KOPT-K1 (cell line): ENCODE data around the gene SEH1L.
A peak's percentile ranks its signal among the peaks of the same experiment; 100 is the strongest.
"Not testable (repeated sequence)": the region's sequence is repeated elsewhere in the genome, so short reads cannot be mapped to it uniquely, and the experiment has no call there.

Source experiments
- H3K27ac ChIP-seq: fragments of 200-600 bp; sonication (generic); 2 replicates; pipeline ENCODE4 v1.5.1; 2016; ENCODE audit warnings: antibody characterized with exemption, mild to moderate bottlenecking, low read depth, low read length; ENCODE audit not compliant: poor library complexity, severe bottlenecking
- H3K36me3 ChIP-seq: fragments of 200-600 bp; sonication (generic); 2 replicates; pipeline ENCODE4 v1.5.1; 2017; ENCODE audit warnings: antibody characterized with exemption, mild to moderate bottlenecking, low read length, moderate library complexity; ENCODE audit not compliant: insufficient read depth
- H3K9me3 ChIP-seq: fragments of 200-600 bp; sonication (generic); 2 replicates; pipeline ENCODE4 v1.5.1; 2017; ENCODE audit warnings: antibody characterized with exemption, low read length, mild to moderate bottlenecking; ENCODE audit not compliant: insufficient read depth, poor library complexity, severe bottlenecking

SEH1L gene

DNA sequence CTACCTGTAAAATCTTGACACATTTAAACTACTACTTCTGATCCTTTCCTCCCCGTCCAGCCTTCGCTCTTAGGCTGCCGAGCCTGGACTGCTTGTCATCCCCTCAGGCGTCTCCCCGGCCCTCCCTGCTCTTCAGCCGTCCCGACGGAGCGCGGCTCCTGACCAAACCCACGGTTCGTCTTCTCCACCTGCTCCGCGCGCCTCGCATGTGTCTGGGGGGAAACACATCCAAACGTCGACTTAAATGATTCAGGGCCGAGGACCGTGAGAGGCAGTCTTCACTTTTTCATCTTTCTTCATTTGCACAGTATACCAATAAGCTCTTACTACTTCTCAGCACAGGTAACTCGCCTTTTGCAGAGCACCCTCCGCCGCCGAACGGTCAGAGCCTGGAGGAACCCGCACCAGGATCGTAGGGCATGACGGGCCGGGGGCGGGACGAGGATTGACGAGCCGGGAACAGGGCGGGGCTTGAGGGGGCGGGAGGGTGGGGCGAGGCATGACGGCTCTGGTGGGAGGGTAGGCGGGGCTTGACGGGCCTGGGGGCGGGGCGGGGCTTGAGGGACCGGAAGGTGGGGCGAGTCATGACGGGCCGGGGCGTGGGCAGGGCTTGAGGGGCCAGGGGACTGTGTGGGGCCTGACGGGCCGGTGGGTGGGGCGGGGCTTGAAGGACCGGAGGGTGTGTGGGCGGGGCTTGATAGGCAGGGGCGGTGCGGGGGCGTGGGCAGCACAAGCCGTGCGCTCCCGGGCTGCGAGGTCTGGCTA, at the start of gene SEH1L:
SEH1L (plus strand) TSS at position 727 of the 765 bp plus-strand sequence. CDS start 111 bp downstream, outside the sequence.
- Histone ChIP-seq H3K36me3 (peaks cover 30% of the 10 kb centered on the region), H3K9me3 (peaks cover 4% of the 10 kb centered on the region), H3K27ac (peak within 1 kb of the TSS; percentile 85)

GRCh38 chr18:12901208-12901607, 46.6 kb upstream of the SEH1L start:
- H3K27ac ChIP-seq, H3K36me3 ChIP-seq, H3K9me3 ChIP-seq: not testable (repeated sequence)

- Histone ChIP-seq H3K36me3 (no peaks in the 10 kb centered on the region), H3K27ac (peak overlapping the region; percentile 65), H3K9me3 (no peaks in the 10 kb centered on the region)
These were observed 43.7 kb upstream of the SEH1L start for GRCh38 chr18:12904012-12904516.

DNA sequence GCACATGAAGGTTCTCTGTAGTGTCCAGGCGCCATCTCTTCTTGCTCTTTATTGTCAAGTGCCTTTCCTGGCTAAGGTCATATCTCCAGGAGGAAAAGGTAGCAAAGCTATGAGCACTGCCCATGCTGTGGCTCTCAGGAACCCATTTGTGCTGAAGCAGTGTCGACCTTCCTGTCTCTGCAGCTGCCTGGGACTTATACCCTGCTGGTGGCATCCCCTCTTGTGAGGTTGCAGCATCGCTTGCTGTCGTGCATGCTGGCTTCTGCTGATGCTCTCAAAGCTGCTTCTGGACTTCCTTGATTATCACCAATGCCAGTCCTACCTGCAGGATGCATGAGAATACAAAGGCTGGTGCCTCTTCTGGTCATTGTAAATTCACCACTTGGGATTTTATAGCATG, 41.7 kb upstream of the SEH1L start:
- Histone ChIP-seq H3K27ac (no peak overlapping the region), H3K9me3 (no peaks in the 10 kb centered on the region), H3K36me3 (no peaks in the 10 kb centered on the region)

- Histone ChIP-seq H3K27ac (no peak overlapping the region), H3K36me3 (no peaks in the 10 kb centered on the region), H3K9me3 (no peaks in the 10 kb centered on the region)
These were observed 41.0 kb upstream of the SEH1L start for GRCh38 chr18:12906773-12907172.

- H3K36me3 ChIP-seq, result no peaks in the 10 kb centered on the region
- peaks cover 2% of the 10 kb centered on the region for H3K9me3 ChIP-seq
- H3K27ac ChIP-seq, result no peak overlapping the region
These were observed 40.4 kb upstream of the SEH1L start for GRCh38 chr18:12907258-12907925.

DNA sequence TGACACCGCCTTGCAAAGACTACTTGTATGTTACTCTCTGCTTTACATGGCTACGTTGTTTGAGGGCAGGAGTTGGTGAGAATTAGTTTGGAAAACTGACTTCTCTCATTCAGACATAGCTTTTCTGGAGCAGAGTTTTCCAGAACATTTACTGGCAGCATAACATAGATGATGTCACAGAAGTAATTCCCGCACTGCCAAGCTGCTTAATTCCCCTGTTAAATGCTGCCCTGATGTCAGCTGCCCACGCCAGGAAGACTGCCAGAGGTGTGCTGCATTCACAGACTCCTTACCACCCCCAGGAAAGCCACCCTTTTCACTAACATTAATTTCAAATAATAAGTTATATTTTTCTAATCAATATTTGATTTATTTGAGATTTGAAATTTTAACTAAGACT, 39.1 kb upstream of the SEH1L start:
- Histone ChIP-seq H3K9me3 (peaks cover 15% of the 10 kb centered on the region), H3K36me3 (no peaks in the 10 kb centered on the region), H3K27ac (no peak overlapping the region)

- H3K27ac ChIP-seq, result no peak overlapping the region
These were observed 36.5 kb upstream of the SEH1L start for GRCh38 chr18:12911025-12911928.

DNA sequence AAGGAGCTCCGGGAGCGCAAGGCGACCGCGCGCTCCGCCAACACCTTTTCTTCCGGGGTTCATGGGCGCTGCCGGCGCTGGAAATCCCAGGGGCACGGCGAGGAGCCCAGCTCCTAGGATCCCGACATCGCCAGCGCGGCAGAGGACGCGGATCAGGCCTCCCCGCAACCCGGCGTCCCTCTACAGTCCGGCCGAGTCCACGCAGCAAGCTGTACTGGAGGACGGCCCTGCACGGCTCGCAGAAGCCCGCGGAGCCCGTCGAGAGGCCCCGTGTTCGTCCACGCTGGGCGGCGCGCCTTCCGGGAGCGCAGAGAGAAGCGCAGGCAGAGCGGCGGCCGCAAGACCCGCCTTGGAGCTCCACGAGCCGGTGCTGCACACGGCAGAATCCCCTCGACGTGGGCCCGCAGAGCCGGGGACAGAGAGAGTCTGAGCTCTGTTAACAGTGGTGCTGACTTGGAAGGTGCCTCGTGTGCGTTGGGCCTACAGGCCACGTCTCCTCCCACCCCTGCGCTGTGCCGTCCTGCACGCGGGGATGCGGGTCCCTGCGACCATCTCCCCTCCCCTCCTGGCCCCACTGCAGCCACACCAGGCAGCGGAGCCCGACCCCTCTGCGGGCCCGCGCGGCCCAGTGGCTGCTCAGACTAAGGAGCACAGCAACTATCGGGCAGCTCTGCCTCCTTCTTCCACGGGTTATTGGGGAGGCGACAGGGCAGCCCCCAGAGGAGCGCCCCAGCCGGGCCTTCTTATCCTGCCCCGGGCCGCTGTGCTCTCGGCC, 35.7 kb upstream of the SEH1L start:
- no peak overlapping the region for H3K27ac ChIP-seq
- peaks cover 24% of the 10 kb centered on the region for H3K9me3 ChIP-seq
- H3K36me3 ChIP-seq, result no peaks in the 10 kb centered on the region

More at GRCh38 chr18:12911025-12911928, 36.5 kb upstream of the SEH1L start:
- H3K9me3 ChIP-seq, result peaks cover 24% of the 10 kb centered on the region
- no peaks in the 10 kb centered on the region for H3K36me3 ChIP-seq

- H3K9me3 ChIP-seq, result no peaks in the 10 kb centered on the region
- H3K36me3 ChIP-seq, result no peaks in the 10 kb centered on the region
- H3K27ac ChIP-seq, result peak overlapping the region; percentile 30
These were observed 26.6 kb upstream of the SEH1L start for GRCh38 chr18:12921178-12921577.

- no peaks in the 10 kb centered on the region for H3K36me3 ChIP-seq
- no peaks in the 10 kb centered on the region for H3K9me3 ChIP-seq
- H3K27ac ChIP-seq, result no peak overlapping the region
These were observed 25.5 kb upstream of the SEH1L start for GRCh38 chr18:12922266-12922665.

DNA sequence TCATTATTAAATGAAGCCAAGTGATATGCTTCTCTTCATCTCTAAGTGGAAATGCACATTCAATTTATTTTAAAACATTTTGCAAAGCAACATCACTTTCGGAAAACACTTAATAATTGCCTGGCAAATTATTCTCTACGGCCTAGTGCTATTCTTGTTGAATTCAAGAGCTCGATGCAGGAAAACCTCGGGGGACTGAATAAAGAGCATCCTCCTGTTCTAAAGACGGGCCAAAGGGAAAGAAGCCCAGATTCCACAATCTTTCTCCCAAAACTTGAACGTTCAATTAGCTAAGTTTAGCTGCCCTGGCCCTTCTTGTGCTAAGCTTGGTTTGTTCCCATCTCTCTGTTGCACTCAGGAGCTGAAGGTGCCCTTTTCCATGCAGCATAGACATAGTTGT, 23.2 kb upstream of the SEH1L start:
- H3K27ac ChIP-seq, result no peak overlapping the region
- no peaks in the 10 kb centered on the region for H3K9me3 ChIP-seq
- no peaks in the 10 kb centered on the region for H3K36me3 ChIP-seq

DNA sequence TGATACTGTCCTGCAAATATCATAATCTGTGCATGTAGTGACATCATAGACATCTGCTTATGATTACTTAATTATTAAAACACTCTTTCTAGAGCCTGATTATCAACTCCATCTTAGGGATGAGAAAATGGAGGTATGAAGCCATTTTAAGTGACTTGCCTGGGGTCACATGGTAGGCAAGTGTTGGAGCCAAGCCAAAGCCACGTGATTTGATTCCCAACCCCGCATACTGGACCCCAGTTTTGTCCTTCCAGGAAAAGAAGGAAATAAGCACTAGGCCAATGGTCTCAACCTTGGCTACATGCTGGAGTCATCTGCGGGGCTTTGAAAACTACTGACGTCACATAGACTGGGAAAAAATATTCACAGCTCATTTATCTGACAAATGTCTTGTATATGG, 19.6 kb upstream of the SEH1L start:
- H3K9me3 ChIP-seq, result no peaks in the 10 kb centered on the region
- no peak overlapping the region for H3K27ac ChIP-seq
- no peaks in the 10 kb centered on the region for H3K36me3 ChIP-seq

- H3K9me3 ChIP-seq, result no peaks in the 10 kb centered on the region
- no peaks in the 10 kb centered on the region for H3K36me3 ChIP-seq
- H3K27ac ChIP-seq, result no peak overlapping the region
These were observed 19.2 kb upstream of the SEH1L start for GRCh38 chr18:12928641-12929040.
